CD14-positive monocyte (primary cell): ENCODE results near the gene FBXL16. TPM values are rescaled to one million over a fixed set of nuclear protein-coding genes. Genes with fewer than 3 reads are reported as not detected.

Source experiments
- DNase-seq, 3 donors: peaks; one replicate each; pipeline ENCODE4 v3.0.0-alpha.2; 2011 to 2022
- H2AFZ ChIP-seq: 2 replicates; pipeline ENCODE4 v1.6.0; 2012; ENCODE audit warnings: mild to moderate bottlenecking, low read depth, low read length, inconsistent platforms; ENCODE audit not compliant: insufficient read depth, poor library complexity, severe bottlenecking
- H3K27ac ChIP-seq, 2 donors: 1 replicate in 1 of 2; 2 replicates in 1 of 2; pipeline ENCODE4 v1.5.1; 2012 to 2013; ENCODE audit warnings: low read length in 2 of 2, control low read depth in 1 of 2, inconsistent platforms in 1 of 2, low read depth in 1 of 2, mild to moderate bottlenecking in 1 of 2
- H3K27me3 ChIP-seq, 2 donors: one replicate each; pipeline versions ENCODE4 v1.6.0 to v1.6.1; 2011 to 2013; ENCODE audit warnings: low read length in 2 of 2; ENCODE audit not compliant: control insufficient read depth in 2 of 2, insufficient read depth in 2 of 2
- H3K36me3 ChIP-seq, 2 donors: replicated peaks in 1 of 2; 1 replicate in 1 of 2; 2 replicates in 1 of 2; pipeline versions ENCODE4 v1.5.1 to v1.6.1; 2012 to 2013; ENCODE audit warnings: low read length in 2 of 2, control low read depth in 1 of 2, inconsistent platforms in 1 of 2, mild to moderate bottlenecking in 1 of 2; ENCODE audit not compliant: insufficient read depth in 2 of 2, control insufficient read depth in 1 of 2
- H3K4me1 ChIP-seq, 2 donors: 1 replicate in 1 of 2; 2 replicates in 1 of 2; pipeline versions ENCODE4 v1.5.1 to v1.6.1; 2012 to 2013; ENCODE audit warnings: low read length in 2 of 2, control low read depth in 1 of 2, inconsistent platforms in 1 of 2, mild to moderate bottlenecking in 1 of 2, moderate library complexity in 1 of 2; ENCODE audit not compliant: insufficient read depth in 2 of 2, control insufficient read depth in 1 of 2
- H3K4me2 ChIP-seq: replicated peaks from 2 replicates; pipeline ENCODE3; 2012; ENCODE audit warnings: low read length, moderate library complexity, mild to moderate bottlenecking; ENCODE audit not compliant: poor library complexity, severe bottlenecking; ENCODE audit errors: extremely low read depth
- H3K4me3 ChIP-seq, 3 experiments: fragments of 200-600 bp in 1 of 3; sonication (generic) in 1 of 3; replicated peaks in 1 of 3; 1 replicate in 2 of 3; 2 replicates in 1 of 3; pipeline ENCODE4 v1.5.1; 2011 to 2013; ENCODE audit warnings: low read length in 3 of 3, mild to moderate bottlenecking in 3 of 3, control low read depth in 2 of 3, low read depth in 2 of 3, inconsistent platforms in 1 of 3, moderate library complexity in 1 of 3
- H3K79me2 ChIP-seq: 2 replicates; pipeline ENCODE4 v1.6.0; 2012; ENCODE audit warnings: mild to moderate bottlenecking, control low read depth, inconsistent platforms, low read length, moderate library complexity; ENCODE audit not compliant: insufficient read depth
- H3K9ac ChIP-seq: 2 replicates; pipeline ENCODE4 v1.6.0; 2017; ENCODE audit warnings: low read length, mild to moderate bottlenecking; ENCODE audit not compliant: insufficient read depth, poor library complexity, severe bottlenecking
- H3K9me3 ChIP-seq, 2 donors: replicated peaks in 1 of 2; 1 replicate in 1 of 2; 2 replicates in 1 of 2; pipeline versions ENCODE4 v1.5.1 to v1.6.1; 2012 to 2013; ENCODE audit warnings: low read length in 2 of 2, control low read depth in 1 of 2; ENCODE audit not compliant: control insufficient read depth in 1 of 2, insufficient read depth in 1 of 2
- H4K20me1 ChIP-seq: 2 replicates; pipeline ENCODE4 v1.6.0; 2012; ENCODE audit warnings: mild to moderate bottlenecking, low read length, control low read depth, moderate library complexity; ENCODE audit not compliant: insufficient read depth
- H3K27ac Mint-ChIP-seq, 7 donors: one replicate each; pipeline ENCODE4 v1.8.0; 2020; ENCODE audit warnings: mild to moderate bottlenecking in 7 of 7, mixed read lengths in 7 of 7, moderate library complexity in 6 of 7, inconsistent platforms in 2 of 7
- H3K27me3 Mint-ChIP-seq, 3 donors: one replicate each; pipeline ENCODE4 v1.8.0; 2021 to 2022; ENCODE audit warnings: low read depth in 3 of 3, mild to moderate bottlenecking in 3 of 3, mixed read lengths in 3 of 3, moderate library complexity in 3 of 3, inconsistent platforms in 1 of 3
- H3K36me3 Mint-ChIP-seq, 2 donors: one replicate each; pipeline ENCODE4 v1.8.0; 2020; ENCODE audit warnings: mixed read lengths in 2 of 2, inconsistent platforms in 1 of 2, mild to moderate bottlenecking in 1 of 2
- H3K4me1 Mint-ChIP-seq: one replicate; pipeline ENCODE4 v1.8.0; 2020; ENCODE audit warnings: mild to moderate bottlenecking, mixed read lengths
- H3K4me3 Mint-ChIP-seq, 2 donors: one replicate each; pipeline ENCODE4 v1.8.0; 2020; ENCODE audit warnings: mild to moderate bottlenecking in 2 of 2, mixed read lengths in 2 of 2, moderate library complexity in 1 of 2
- H3K9me3 Mint-ChIP-seq, 7 donors: one replicate each; pipeline ENCODE4 v1.8.0; 2020 to 2022; ENCODE audit warnings: mixed read lengths in 7 of 7, mild to moderate bottlenecking in 6 of 7, moderate library complexity in 6 of 7, inconsistent platforms in 2 of 7
- CTCF ChIP-seq: fragments of 200-600 bp; IDR thresholded peaks from one replicate; pipeline ENCODE4 v1.8.0; 2022; ENCODE audit warnings: antibody characterized with exemption, mild to moderate bottlenecking
- WGBS: methylation state at CpG from one replicate; pipeline ENCODE4 v1.1.5; 2013; ENCODE audit warnings: missing lambda C conversion rate; ENCODE audit not compliant: insufficient coverage; 5-methylcytosine and 5-hydroxymethylcytosine counted together
- intact Hi-C, 2 donors: fragments of 100-400 bp; cut with micrococcal nuclease; formaldehyde crosslinking; loops; one replicate each; pipeline versions ENCODE4 v1.15.0 to v1.15.1; 2023
- polyA plus RNA-seq, 3 donors: library from polyadenylated mRNA; depleted of rRNA in 1 of 3; unstranded in 2 of 3; stranded (reverse) in 1 of 3; fragments of 300-500 nt in 2 of 3; fragments of >200 nt in 1 of 3; fragmentation: Illumina TruSeq in 2 of 3; gene quantifications; 1 replicate in 2 of 3; 2 replicates in 1 of 3; pipeline ENCODE4 v1.2.3, GENCODE V29; 2012 to 2021

The FBXL16 gene
- polyA plus RNA-seq, 3 donors = 0.28 to 1.0 (median 0.49) TPM

GRCh38 chr16:694187-694862 is 11.3 kb downstream of the FBXL16 start:
- peak overlapping the region; percentile 76 for H3K4me2 ChIP-seq
- H3K36me3 ChIP-seq = no peaks in the 10 kb centered on the region
- no peaks in the 10 kb centered on the region for H3K79me2 ChIP-seq
- no peaks in the 10 kb centered on the region for H4K20me1 ChIP-seq
- peaks cover 20 to 59% of the 10 kb centered on the region in 2 donors for H3K27me3 ChIP-seq
- no peak overlapping the region for H2AFZ ChIP-seq
- H3K9me3 ChIP-seq = peaks cover 0 to 4% of the 10 kb centered on the region in 2 donors
- no peak for TF ChIP-seq CTCF
- no peak for DNase-seq
- H3K27me3 Mint-ChIP-seq = peaks cover 57 to 83% (median 74%) of the 10 kb centered on the region in 3 donors
- H3K9me3 Mint-ChIP-seq = peaks cover 6 to 32% (median 8%) of the 10 kb centered on the region in 7 donors
- H3K4me1 Mint-ChIP-seq = peaks cover 18% of the 10 kb centered on the region
- no peak overlapping the region for H3K27ac Mint-ChIP-seq
- no peak overlapping the region for H3K4me3 ChIP-seq
- intact Hi-C loops = no loop called here
- 2% methylated on average over 47 of the region's 64 CpGs for WGBS
- peak overlapping the region; percentile 51 to 84 for H3K4me3 Mint-ChIP-seq
- no peak overlapping the region for H3K9ac ChIP-seq
- H3K36me3 Mint-ChIP-seq = peaks cover 4 to 5% of the 10 kb centered on the region in 2 donors
- H3K27ac ChIP-seq = no peak overlapping the region
- peaks cover 26 to 36% of the 10 kb centered on the region in 2 donors for H3K4me1 ChIP-seq

GRCh38 chr16:693766-694165 is 11.8 kb downstream of the FBXL16 start:
- H3K4me1 Mint-ChIP-seq = peaks cover 22% of the 10 kb centered on the region
- peak overlapping the region in 1 of 2 donors; percentile 75 for H3K4me3 Mint-ChIP-seq

More at GRCh38 chr16:693766-694165, 11.8 kb downstream of the FBXL16 start:
- Histone ChIP-seq H3K9me3 (peaks cover 0 to 4% of the 10 kb centered on the region in 2 donors), H3K4me1 (peaks cover 31 to 42% of the 10 kb centered on the region in 2 donors), H3K4me3 (no peak overlapping the region), H3K79me2 (no peaks in the 10 kb centered on the region), H3K27me3 (peaks cover 20 to 54% of the 10 kb centered on the region in 2 donors), H4K20me1 (peaks cover 3% of the 10 kb centered on the region), H3K36me3 (no peaks in the 10 kb centered on the region), H3K27ac (no peak overlapping the region), H3K4me2 (peak overlapping the region; percentile 76), H3K9ac (no peak overlapping the region), H2AFZ (no peak overlapping the region)
- 4% methylated on average over 31 of the region's 37 CpGs for WGBS
- Mint-ChIP-seq H3K36me3 (peaks cover 4 to 5% of the 10 kb centered on the region in 2 donors), H3K27ac (no peak overlapping the region), H3K27me3 (peaks cover 57 to 77% (median 69%) of the 10 kb centered on the region in 3 donors), H3K9me3 (peaks cover 6 to 32% (median 8%) of the 10 kb centered on the region in 7 donors)
- intact Hi-C loops = no loop called here
- DNase-seq = no peak
- no peak for TF ChIP-seq CTCF
